Esophagus (tissue), 2 donors: ENCODE results near the gene TSPY4. TPM values are rescaled to one million over a fixed set of nuclear protein-coding genes. Genes with fewer than 3 reads are reported as not detected.
"Not testable (repeated sequence)": the region's sequence is repeated elsewhere in the genome, so short reads cannot be mapped to it uniquely, and the experiment has no call there.

Source experiments
- H3K27ac ChIP-seq, 2 donors: one replicate each; pipeline ENCODE4 v1.5.1; 2013; ENCODE audit warnings: low read depth in 2 of 2, mild to moderate bottlenecking in 2 of 2, inconsistent platforms in 1 of 2, low read length in 1 of 2, moderate library complexity in 1 of 2
- H3K27me3 ChIP-seq, 2 donors: one replicate each; pipeline ENCODE4 v1.6.1; 2013; ENCODE audit warnings: low read length in 2 of 2, control low read depth in 1 of 2, mild to moderate bottlenecking in 1 of 2; ENCODE audit not compliant: insufficient read depth in 2 of 2, control insufficient read depth in 1 of 2
- H3K36me3 ChIP-seq, 2 donors: one replicate each; pipeline ENCODE4 v1.6.1; 2013; ENCODE audit warnings: low read length in 1 of 2; ENCODE audit not compliant: control insufficient read depth in 2 of 2, insufficient read depth in 2 of 2
- H3K4me1 ChIP-seq, 2 donors: one replicate each; pipeline ENCODE4 v1.6.1; 2013; ENCODE audit warnings: low read length in 1 of 2; ENCODE audit not compliant: control insufficient read depth in 2 of 2, insufficient read depth in 2 of 2
- H3K4me3 ChIP-seq, 2 donors: one replicate each; pipeline ENCODE4 v1.5.1; 2013; ENCODE audit warnings: low read length in 2 of 2, mild to moderate bottlenecking in 2 of 2, low read depth in 1 of 2, moderate library complexity in 1 of 2
- H3K9me3 ChIP-seq, 2 donors: one replicate each; pipeline ENCODE4 v1.6.1; 2013; ENCODE audit warnings: mild to moderate bottlenecking in 2 of 2, low read depth in 1 of 2, low read length in 1 of 2, moderate library complexity in 1 of 2; ENCODE audit not compliant: control insufficient read depth in 2 of 2, insufficient read depth in 1 of 2
- WGBS, 2 donors: extraction: QIAGEN DNeasy Blood & Tissue Kit; methylation state at CpG; one replicate each; pipeline ENCODE4 v1.1.7; 2013; 5-methylcytosine and 5-hydroxymethylcytosine counted together
- polyA plus RNA-seq, 2 donors: library from polyadenylated mRNA; stranded (reverse); fragments of 200-250 nt; gene quantifications; one replicate each; pipeline ENCODE4 v1.2.3, GENCODE V29; 2013
- donor health status: healthy with polysubstance abuse.
- donor health status: Bipolar disorder and iron deficiency.

The TSPY4 gene
- polyA plus RNA-seq, result not detected

GRCh38 chrY:9337164-9337563 lies at the start of gene TSPY4:
TSPY4 (plus strand) TSS chrY:9337464; CDS start chrY:9337510, 46 bp downstream.
- H3K4me3 ChIP-seq, H3K27ac ChIP-seq, H3K9me3 ChIP-seq, H3K27me3 ChIP-seq, H3K36me3 ChIP-seq, H3K4me1 ChIP-seq: not testable (repeated sequence)
- WGBS, 2 donors, result 93% methylated on average over 12 of the region's 26 CpGs; no CpG with 5 or more reads in 1 of the 2 donors

- H3K4me3 ChIP-seq, result no peak overlapping the region
- H3K4me1 ChIP-seq, result no peaks in the 10 kb centered on the region
- no peaks in the 10 kb centered on the region for H3K36me3 ChIP-seq
- no peak overlapping the region for H3K27ac ChIP-seq
- 64 to 67% methylated on average over 5 to 7 of the region's 7 CpGs for WGBS, 2 donors
- no peaks in the 10 kb centered on the region for H3K27me3 ChIP-seq
- H3K9me3 ChIP-seq, result no peaks in the 10 kb centered on the region
Observed at GRCh38 chrY:9320996-9321395, 16.3 kb upstream of the TSPY4 start.

- WGBS, 2 donors, result 89% methylated on average over 10 of the region's 25 CpGs; no CpG with 5 or more reads in 1 of the 2 donors
- not testable (repeated sequence) for H3K9me3 ChIP-seq
Observed at GRCh38 chrY:9357497-9357896, 20.2 kb downstream of the TSPY4 start, which contains the start of gene TSPY8. TSPY8 (plus strand) TSS chrY:9357797; CDS start chrY:9357843, 46 bp downstream.

More at GRCh38 chrY:9357497-9357896, 20.2 kb downstream of the TSPY4 start, which contains the start of gene TSPY8:
- not testable (repeated sequence) for H3K27ac ChIP-seq, H3K4me1 ChIP-seq, H3K4me3 ChIP-seq, H3K36me3 ChIP-seq, H3K27me3 ChIP-seq

Other genes with a start within 250 kb of the TSPY4 start
- not detected for gene TSPY8, start 20.3 kb downstream of the TSPY4 start, polyA plus RNA-seq
- gene TSPY3, start 61.0 kb downstream of the TSPY4 start, polyA plus RNA-seq, result not detected
- gene TSPY1, start 129.5 kb downstream of the TSPY4 start, polyA plus RNA-seq, result not detected
- gene TSPY9, start 149.8 kb downstream of the TSPY4 start, polyA plus RNA-seq, result not detected
- gene TSPY10, start 190.4 kb downstream of the TSPY4 start, polyA plus RNA-seq, result not detected